EH (cell line): ENCODE data around the gene COMMD4.
"Not testable (repeated sequence)": the region's sequence is repeated elsewhere in the genome, so short reads cannot be mapped to it uniquely, and the experiment has no call there.

ENCODE experiments used
- DNase-seq: peaks from one replicate; pipeline ENCODE4 v3.0.0-alpha.2; 2015; ENCODE audit warnings: low read depth

The COMMD4 gene

DNA sequence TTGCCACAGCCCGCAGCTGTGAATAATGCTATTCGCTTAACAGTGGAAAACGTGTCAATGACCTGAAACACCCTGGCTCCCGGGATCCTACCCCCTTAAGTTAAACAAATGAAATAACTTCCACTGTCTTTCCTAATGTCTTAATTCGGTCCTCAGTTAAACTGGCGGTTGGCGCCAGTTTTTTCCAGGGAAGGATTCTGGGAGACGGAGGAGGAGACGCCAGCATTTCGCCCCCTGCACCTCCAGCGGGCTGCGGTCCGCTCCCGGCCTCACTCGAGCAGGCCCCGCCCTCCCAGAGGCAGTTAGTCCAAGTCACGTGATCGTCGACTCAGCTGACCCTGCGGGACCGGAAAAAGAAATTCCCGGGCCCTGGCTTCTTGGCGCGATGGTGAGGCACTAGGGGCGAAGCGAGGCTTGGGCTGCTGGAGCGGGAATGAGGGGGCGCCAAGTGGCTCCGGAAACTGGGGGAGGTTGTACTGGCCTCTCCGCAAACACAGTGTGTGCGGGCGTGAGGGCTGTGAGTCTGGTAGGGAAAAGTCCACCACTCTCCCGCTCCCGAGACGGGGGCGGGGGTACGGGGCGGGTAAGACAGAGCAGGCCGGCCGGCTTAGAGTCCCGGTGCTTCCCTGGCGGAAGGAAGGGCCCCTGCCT is at the start of gene COMMD4:
Gene COMMD4 (plus strand): TSS at position 359 of the 651 bp plus-strand sequence. CDS start 27 bp downstream, at position 386.
- DNase-seq = peak; percentile 96

DNA sequence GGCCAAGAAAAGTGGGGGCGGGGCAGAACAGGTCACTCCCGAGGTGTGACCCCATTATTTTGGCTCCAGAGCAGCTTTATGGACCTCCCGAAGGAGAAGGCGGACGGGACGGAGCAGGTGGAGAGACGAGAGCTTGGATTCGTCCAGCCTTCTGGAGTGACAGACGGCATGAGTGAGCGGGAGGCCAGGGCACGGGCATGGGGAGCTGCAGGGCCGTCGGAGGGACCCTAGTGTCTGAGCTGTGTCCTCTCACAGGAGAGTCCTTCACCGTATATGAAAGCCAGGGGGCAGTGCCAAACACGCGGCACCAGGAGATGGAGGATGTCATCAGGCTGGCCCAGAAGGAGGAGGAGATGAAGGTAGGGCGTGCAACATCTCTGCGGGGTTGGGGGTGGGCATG is 42.2 kb upstream of the COMMD4 start:
- not testable (repeated sequence) for DNase-seq

DNA sequence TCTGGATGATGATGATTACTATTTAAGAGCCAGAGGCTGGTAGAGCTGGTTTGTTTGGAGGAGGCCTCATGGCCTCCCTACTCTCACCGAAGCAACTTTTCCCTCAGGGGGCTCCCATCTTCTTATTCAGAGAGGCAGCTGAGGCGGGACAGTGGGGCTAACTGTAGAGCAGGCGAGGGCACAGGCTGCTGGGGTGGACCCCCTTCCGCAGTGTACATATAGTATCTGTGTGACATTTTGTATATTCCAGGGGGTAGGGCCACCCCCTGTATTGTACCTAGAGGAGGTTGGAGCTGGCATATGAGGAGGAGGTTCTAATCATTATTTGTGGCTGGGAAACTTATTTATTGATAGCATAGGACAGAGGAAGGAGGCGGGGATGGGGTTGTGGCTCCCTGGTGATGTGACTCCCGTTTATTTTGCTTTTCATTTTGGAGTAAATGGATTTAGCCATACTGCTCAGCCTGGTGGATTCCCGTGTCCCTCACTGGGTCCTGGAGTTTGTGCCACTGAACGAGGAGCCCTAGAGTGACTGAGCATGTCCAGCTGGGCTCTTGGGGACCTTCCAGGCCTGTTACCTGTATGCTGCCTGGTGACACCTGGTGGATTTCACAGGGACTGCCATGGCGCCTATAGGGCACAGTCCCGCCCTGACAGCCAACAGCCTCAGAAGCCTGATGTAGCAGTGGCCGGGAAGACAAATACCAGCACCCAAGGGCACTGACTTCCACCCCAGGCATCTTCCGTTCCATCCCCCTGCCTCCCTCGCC is 37.1 kb upstream of the COMMD4 start:
- DNase-seq = not testable (repeated sequence)

DNA sequence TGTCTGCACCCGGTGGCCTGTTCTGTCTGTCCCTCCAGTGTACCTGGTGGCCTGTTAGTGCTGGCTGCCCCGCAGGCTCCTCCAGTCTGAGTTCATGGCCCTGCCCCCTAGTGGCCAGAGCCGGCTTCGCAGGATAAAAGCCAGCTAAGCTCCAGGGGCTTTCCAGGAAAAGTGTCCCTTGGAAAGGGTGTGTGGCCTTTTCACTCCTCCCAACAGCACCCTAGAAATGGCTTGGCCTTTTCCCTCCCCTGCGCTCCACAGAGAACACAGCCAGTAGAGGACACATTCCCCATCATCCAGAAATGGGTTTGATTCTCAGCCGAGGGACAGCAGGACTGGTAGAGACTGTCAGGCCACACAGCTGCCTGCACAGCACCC is 36.6 kb upstream of the COMMD4 start:
- DNase-seq = not testable (repeated sequence)

DNA sequence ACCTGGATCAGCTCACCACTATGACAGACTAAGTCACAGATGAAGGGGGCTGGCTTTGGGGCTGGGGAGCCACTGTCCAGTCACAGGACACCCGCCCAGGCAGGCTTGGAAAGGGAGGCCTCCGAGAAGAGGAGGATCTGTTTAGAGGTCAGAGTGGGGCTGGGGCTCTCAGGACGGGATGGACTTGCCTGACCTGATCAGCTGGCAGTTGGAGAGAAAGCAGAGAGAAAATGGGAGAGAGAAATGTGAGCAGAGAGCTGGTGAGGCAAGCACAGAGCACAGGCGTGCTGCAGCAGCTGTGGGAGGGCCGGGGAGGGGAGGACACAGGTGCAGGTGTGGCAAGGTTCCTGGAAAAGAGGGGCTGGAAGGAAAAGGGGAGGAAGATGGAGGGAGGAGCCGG is 35.8 kb upstream of the COMMD4 start:
- not testable (repeated sequence) for DNase-seq

DNA sequence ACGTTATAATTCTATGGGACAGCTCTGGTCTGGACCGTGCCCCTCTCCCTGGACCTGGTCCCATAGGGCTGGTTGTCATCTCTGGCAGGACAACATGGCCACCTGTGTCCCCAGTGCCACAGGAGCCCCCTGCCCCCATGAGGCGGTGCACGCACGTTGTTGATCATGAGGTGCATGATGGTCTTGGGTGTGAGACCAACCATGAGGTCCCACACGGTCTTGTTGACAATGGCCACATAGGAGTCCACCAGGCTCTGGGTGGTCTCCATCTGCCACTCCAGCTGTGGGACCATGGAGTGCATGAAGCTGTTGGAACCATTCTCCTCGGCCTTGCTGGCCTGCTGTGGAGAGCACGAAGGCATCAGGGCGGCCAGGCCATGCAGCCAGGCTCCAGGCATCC is 33.5 kb upstream of the COMMD4 start:
- DNase-seq = no peak

DNA sequence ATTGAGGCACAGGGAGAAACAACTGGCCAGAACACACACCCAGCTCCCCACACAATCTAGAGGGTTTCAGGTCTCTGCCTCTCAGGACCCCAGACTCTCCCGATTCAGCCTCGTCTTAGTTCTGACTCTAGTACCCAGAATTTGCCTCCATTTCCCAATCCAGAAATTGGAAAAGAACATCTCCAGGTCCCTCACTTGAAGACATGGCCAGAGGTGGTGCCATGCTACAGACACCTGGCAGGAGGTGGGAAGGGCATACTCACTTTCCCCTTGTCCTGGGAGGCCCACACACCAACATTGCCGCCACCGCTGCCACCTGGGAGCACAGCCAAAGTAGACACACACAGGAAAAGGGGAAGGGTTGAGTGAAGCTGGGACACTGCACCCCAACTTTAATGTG is 33.1 kb upstream of the COMMD4 start:
- DNase-seq = not testable (repeated sequence)

DNA sequence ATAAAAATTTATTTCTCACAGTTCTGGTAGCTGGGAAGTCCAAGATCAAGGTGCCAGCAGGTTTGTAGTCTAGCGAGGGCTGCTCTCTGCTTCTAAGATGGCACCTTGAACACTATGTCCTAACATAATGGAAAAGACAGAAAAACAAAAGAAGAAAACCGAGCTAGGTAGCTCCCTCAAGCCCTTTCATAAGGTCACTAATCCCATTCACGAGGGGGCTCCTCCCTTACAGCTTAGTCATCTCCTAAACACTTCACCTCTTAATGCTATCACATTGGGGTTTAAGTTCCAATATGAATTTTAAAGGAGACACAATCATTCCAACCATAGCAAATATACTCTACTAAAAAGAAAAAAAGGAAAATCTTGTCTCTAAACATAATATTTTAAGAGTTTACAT is 29.7 kb upstream of the COMMD4 start:
- no peak for DNase-seq

DNA sequence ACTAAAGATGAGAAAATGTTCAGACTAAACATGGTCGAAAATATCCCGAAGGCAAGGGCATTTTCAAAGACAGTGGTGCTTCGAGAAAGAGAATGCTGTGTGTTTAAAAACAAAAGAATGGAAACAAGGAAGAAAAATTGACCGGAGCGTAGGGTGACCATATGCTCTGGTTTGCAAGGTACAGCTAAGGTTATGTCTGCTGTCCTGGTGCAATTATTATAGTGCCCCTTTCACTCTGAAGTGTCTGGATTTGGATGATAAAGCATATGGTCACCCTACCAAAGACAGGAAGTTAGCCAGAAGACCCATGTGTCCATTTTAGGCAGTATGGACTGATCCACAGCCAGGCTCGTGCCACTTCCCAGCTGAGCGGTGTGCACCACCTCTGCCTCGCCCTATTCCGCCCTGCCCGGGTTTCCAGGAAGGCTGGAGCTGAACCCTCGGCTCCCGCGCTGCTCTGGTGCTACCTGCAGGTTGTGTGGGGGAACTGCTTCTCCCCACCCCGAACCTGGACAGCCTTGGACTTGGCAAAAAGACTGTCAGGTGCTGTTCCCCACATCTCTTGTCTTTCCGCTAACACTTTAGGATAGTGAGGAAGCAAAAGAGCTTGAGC is 28.0 kb upstream of the COMMD4 start:
- peak; percentile 20 for DNase-seq

DNA sequence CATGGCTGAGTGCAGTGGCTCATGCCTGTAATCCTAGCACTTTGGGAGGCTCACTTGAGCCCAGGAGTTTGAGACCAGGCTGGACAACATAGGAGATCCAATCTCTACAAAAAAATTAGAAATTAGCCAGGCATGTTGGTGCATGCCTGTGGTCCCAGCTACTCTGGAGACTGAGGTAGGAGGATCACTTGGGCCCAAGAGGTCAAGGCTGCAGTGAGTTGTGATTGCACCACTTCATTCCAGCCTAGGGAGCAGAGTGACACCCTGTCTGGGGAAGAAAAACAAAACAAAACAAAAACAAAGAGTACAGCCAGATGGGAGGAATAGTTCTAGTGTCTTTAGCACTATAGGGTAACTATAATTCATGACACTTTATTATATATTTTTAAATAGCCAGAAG is 26.2 kb upstream of the COMMD4 start:
- peak; percentile 39 for DNase-seq

DNA sequence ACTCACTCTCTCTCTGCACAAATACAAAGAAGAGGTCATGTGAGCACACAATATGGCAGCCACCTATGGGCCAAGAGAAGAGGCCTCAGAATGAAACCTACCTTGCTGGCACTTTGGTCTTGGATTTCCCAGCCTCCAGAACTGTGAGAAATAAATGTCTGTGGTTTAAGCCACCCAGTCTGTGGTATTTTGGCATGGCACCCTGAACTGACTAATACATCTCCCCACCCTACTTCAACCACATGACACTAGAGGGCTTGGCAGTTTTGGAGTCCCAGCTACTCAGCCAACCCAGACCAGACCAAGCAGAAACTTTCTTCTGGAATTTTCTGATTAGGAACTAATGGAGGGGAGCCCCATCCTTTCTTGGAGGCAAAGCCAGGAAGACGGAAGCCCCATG is 23.3 kb upstream of the COMMD4 start:
- DNase-seq = peak; percentile 49

DNA sequence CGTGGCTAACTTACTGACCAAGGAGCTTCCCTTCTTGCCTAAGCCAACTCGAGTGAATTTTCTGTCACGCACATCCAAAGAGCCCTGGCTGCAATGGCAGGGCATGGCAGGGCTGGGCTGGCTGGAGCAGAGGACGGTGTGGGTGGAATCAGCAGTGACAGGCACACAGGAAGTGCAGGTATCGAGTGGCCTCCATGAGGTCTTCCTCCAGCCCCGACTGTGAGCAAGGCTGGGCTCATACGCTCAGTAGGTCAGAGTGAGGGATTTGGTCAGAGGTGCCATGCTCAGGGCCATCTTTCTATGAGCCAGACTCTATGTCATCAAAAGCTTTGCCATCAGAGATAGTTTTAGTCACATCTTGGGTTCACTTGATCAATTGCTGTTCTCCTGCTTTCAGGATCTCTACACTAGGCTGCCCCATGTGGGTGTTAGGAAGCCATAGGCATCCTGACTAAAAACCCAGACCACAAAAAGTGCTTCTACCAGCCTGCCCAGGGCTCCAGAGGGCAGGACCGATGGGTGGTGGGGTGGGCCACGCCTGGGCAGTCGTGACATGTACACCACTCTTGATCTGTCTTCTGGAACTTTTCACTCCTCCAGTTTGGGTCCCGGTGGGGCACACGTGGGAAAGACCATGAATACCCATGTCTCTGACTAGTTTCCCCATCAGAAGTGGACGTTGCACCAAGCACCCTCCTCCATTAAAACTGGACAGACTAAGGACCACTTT is 22.6 kb upstream of the COMMD4 start:
- no peak for DNase-seq

DNA sequence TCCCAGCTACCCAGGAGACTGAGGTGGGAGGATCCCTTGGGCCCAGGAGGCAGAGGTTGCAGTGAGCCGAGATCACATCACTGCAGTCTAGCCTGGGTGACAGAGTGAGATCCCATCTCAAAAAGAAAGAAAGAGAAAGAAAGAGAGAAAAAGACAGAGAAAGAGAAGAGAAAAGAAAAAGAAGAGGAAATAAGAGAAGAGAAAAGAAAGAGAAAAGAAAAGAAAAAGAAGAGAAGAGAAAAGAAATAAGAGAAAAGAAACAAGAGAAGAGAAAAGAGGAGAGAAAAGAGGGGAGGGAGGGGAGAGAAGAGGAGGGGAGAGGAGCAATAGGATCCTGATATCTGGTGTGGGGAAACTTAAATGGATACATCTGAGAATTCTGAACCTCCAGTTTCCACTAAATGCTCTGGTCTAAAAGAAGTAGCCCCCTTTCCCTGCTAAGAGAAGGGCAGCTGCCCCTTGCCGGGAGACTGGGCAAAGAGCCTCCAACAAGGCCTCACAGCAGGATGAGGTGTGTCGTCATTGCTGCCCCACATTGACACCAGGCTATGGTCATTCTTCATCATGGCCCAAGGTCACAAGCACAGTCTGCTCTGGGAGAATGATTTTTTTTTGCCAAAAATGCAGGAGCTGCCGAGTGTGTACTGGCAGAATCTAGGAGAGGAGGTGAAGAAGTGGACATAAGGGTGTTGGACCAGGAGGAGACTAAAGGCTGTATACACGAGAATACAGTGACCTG is 21.1 kb upstream of the COMMD4 start:
- DNase-seq = no peak

DNA sequence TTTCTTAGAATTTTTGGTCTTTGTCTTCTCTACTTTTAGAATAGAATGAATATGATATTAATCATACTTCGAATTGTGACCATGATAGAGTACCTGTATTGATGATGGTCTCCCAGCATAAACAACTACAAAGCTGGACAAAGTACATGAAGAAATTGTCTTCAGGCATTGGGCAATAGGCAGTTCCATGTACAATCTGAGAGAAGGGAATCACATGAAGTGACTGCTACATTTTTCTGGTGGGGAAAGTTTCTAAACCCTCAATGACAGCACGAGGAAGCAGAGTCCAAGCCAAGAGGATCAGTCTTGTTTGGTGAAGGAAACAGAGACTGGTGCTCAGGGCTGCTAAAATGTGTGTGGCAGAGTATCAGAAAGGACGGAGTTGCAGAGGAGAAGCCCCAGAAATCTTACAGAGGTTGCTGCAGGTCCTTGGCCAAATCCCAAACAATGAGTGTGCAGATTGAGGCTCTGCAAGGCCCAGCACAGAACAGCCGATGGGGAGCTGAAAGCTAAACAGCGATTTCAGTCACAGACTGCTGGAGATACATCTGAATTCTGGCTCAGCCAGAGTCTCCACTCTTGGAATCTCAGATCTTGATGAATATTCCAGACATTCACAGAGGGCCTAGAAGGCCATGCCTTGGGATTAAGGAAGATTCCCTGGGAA is 16.5 kb upstream of the COMMD4 start:
- DNase-seq = not testable (repeated sequence)

DNA sequence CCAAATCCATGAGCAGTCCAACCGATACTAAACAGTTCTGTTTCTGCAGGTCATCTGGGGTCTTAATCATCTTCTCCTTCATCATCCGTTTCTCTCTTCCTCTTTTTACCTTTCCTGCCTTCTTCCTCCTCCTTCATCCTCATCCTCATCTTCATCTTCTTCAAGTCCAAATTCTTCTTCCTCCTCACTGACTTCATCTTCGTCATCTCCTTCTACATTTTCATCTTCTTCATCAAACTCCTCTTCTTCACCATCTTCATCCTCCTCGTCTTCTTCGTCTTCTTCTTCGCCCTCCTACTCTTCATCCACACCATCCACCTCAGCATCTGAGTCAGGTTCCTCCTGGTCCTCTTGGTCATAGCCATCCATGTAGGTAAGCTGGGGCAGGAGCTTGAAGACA is 14.2 kb upstream of the COMMD4 start:
- no peak for DNase-seq

DNA sequence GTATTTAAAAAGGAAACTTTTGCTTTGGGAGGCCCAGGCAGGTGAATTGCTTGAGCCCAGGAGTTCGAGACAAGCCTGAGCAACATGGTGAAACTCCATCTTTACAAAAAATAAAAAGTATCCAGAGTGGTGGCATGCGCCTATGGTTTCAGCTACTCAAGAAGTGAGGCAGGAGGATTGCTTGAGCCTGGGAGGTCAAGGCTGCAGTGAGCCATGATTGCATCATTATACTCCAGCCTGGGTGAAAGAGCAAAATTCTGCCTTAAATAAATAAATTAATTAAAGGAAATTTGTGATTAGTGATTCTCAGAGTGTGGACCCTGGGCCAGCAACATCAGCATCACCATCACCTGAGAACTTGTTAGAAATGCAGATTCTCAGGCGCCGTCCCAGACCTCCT is 9.9 kb upstream of the COMMD4 start:
- no peak for DNase-seq

DNA sequence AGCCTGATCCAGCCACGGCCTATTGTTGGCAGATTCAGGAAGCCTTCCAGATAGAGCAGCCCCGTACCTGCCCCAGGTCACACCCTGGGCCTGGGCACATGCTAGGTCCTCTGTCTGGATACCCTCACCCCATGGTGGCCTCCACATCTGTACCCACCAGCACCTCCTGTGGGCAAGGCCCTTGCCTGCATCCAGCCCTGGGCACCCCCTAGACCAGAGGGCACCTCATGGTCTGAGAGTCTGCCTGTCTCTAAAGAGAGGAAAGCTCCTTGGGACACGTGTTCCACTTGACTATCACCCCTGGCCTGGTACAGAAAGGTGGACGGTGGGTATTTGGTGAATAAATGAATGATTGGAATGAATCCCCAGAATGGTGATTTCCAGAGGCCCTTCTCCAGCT is 8.9 kb upstream of the COMMD4 start:
- DNase-seq = no peak

DNA sequence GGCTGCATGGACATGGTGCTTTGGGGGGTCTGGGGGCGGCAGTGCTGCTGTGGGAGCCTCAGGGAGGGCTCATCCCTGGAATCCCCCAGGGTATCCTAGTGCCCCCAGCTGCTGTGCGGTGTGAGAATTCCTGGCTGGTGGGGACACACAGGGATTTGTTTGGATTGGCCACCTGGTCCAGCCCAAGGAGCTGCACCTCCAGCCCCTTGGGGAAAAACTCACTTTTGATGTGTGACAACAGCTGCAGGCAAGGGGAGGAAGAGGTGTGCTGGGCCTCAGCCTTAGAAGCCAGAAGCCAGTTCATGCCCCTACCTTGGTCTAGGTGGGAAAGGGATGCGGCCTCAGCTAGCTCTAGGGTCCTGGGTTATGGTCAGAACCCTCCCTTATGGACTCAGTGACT is 8.4 kb upstream of the COMMD4 start:
- no peak for DNase-seq

DNA sequence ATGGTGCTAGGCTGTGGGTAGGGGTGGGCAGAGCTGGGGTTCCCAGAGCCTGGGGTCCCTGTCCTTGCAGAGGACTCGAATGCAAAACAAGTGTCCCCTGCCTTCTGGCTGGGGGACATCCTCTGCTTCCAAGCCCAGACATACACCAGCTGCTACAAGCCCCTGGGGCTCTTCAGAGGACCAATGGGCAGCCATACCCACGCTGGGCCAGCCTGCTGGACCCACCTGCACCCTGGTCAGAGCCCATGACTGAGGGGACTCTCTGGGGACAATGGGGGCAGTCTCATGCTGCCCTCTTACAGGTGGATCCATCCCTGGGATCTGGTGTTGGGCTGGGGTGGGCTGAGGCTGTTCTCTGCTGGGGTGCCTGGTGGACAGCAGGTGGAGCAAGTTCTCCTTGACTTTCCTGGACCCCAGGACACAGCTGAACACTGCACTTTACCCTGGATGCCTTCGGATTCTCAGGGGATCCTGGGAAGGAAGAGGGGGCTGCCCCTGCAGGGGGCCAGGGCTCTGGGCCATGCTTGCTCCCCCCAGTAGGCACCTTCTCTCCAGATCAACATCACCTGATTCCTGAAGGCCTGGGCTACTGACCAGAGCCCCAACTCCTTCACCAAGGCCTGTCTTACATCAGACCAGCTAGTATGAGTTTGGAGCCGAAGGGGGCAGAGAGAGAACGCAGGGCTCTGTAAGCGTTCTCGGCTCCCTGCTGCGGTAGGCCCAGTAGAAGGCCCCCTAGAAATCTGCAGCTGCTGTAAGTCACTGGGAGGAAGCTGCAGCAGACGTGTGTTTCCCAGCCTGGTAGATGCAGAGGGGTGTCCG is 7.2 kb upstream of the COMMD4 start:
- DNase-seq = no peak

DNA sequence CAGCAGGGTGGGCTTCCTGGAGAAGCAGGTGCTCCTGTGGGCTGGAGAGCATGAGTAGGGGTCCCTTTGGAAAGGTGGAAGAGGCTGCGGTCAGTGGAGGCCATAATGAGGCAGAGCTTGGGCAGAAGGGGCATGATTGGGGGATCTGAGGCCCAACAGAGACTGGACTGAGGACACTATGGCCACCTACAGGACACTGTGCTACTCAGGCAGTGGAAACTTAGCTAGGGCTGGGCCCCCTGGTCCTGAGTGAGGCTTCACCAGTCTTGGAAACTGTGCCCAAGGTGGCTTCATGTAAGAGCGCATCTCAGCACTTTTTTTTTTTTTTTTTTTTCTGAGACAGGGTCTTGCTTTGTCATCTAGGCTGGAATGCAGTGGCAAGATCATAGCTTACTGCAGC is 6.3 kb upstream of the COMMD4 start:
- DNase-seq = no peak
